K562 (cell line): ENCODE results near the gene RIC8B. TPM values are rescaled to one million over a fixed set of nuclear protein-coding genes. Genes with fewer than 3 reads are reported as not detected.

Experiments used
- ATAC-seq: fragments of 200-7000 bp; cut with Tn5 transposase; 3 replicates; pipeline ENCODE4 v1.9.1; 2020; ENCODE audit warnings: moderate library complexity
- BruUV-seq: library from RNA; stranded (reverse); fragments of 400-500 nt; replicated peaks from 2 replicates; lab custom pipeline; 2021; lab: Mats Ljungman, UMichigan
- CTCF ChIA-PET: fragments of 300-600 bp; formaldehyde crosslinking; extraction: SDS; loops from one replicate; lab custom pipeline; 2021; ENCODE audit warnings: low intra/inter-chr PET ratio; lab: Yijun Ruan, JAX
- POLR2A ChIA-PET: fragments of 300-600, 350-650 bp; sonication (Branson Sonifier 250); formaldehyde crosslinking; extraction: SDS; loops from one replicate; lab custom pipeline; 2021; ENCODE audit warnings: antibody characterized with exemption, inconsistent platforms; lab: Yijun Ruan, JAX
- DNase-seq, 4 experiments: peaks; one replicate each; pipeline versions ENCODE4 v3.0.0 to v3.0.0-alpha.2; 2011 to 2018; ENCODE audit warnings: low spot score in 3 of 4, mixed read lengths in 3 of 4; ENCODE audit errors: extremely low read depth in 1 of 4
- FAIRE-seq: peaks from 2 replicates; lab custom pipeline; 2011; peaks lifted over from hg19 to GRCh38; lab: Jason Lieb, UNC
- H2AFZ ChIP-seq: 2 replicates; pipeline ENCODE4 v1.6.0; 2011; ENCODE audit warnings: low read depth, low read length, control low read depth, inconsistent platforms
- H3K27ac ChIP-seq: fragments of 200-600 bp; 3 replicates; pipeline ENCODE4 v1.8.0; 2011; ENCODE audit warnings: low read depth, mild to moderate bottlenecking, control low read depth, inconsistent platforms, low read length, moderate library complexity, mixed read lengths; ENCODE audit errors: extremely low read depth
- H3K27me3 ChIP-seq, 2 experiments: fragments of 300-600 bp in 1 of 2; 2 replicates in 1 of 2; 3 replicates in 1 of 2; pipeline versions ENCODE4 v1.6.0 to v1.8.0; 2011; ENCODE audit warnings: inconsistent platforms in 2 of 2, low read length in 2 of 2, mild to moderate bottlenecking in 1 of 2, mixed read lengths in 1 of 2, moderate library complexity in 1 of 2; ENCODE audit not compliant: control insufficient read depth in 2 of 2, insufficient read depth in 2 of 2
- H3K36me3 ChIP-seq: fragments of 300-600 bp; 3 replicates; pipeline ENCODE4 v1.8.0; 2011; ENCODE audit warnings: mild to moderate bottlenecking, low read length, inconsistent platforms; ENCODE audit not compliant: control insufficient read depth, insufficient read depth
- H3K4me1 ChIP-seq, 2 experiments: fragments of 200-600 bp in 1 of 2; replicated peaks in 1 of 2; 2 replicates in 1 of 2; 3 replicates in 1 of 2; pipeline versions ENCODE4 v1.5.1 to v1.8.0; 2011; ENCODE audit warnings: inconsistent platforms in 2 of 2, low read length in 2 of 2, mild to moderate bottlenecking in 1 of 2, mixed read lengths in 1 of 2, moderate library complexity in 1 of 2; ENCODE audit not compliant: control insufficient read depth in 2 of 2, insufficient read depth in 2 of 2
- H3K4me2 ChIP-seq: 2 replicates; pipeline ENCODE4 v1.6.1; 2011; ENCODE audit warnings: low read length, control low read depth, inconsistent platforms, mixed read lengths; ENCODE audit not compliant: insufficient read depth
- H3K4me3 ChIP-seq: fragments of 200-600 bp; sonication (generic), shearing (Covaris generic); 2 replicates; pipeline ENCODE4 v1.5.1; 2016; ENCODE audit warnings: control low read depth, inconsistent platforms
- H3K79me2 ChIP-seq: fragments of 200-600 bp; 3 replicates; pipeline ENCODE4 v1.8.0; 2011; ENCODE audit warnings: low read length, inconsistent platforms; ENCODE audit not compliant: control insufficient read depth, insufficient read depth
- H3K9ac ChIP-seq, 2 experiments: 2 replicates each; pipeline versions ENCODE4 v1.6.0 to v1.6.1; 2011; ENCODE audit warnings: low read depth in 2 of 2, low read length in 2 of 2, control low read depth in 1 of 2, inconsistent platforms in 1 of 2, mild to moderate bottlenecking in 1 of 2, mixed read lengths in 1 of 2; ENCODE audit not compliant: insufficient read depth in 1 of 2
- H3K9me1 ChIP-seq: one replicate; pipeline ENCODE4 v1.6.0; 2011; ENCODE audit warnings: inconsistent platforms, mild to moderate bottlenecking, low read length, moderate library complexity; ENCODE audit not compliant: control insufficient read depth, insufficient read depth
- H3K9me3 ChIP-seq: replicated peaks from 2 replicates; pipeline ENCODE4 v1.5.1; 2011; ENCODE audit warnings: low read depth, low read length, inconsistent platforms; ENCODE audit not compliant: control insufficient read depth, insufficient read depth
- H4K20me1 ChIP-seq: replicated peaks from 2 replicates; pipeline ENCODE4 v1.6.1; 2011; ENCODE audit warnings: low read length, inconsistent platforms, mixed read lengths; ENCODE audit not compliant: control insufficient read depth, insufficient read depth
- AFF1 ChIP-seq, 2 experiments: fragments of 450-650 bp; IDR thresholded peaks; 2 replicates each; pipeline ENCODE4 v1.6.1; 2018; ENCODE audit warnings: mild to moderate bottlenecking in 2 of 2, low read depth in 1 of 2; ENCODE audit not compliant: partially characterized antibody in 2 of 2
- ATF1 ChIP-seq, 2 experiments: fragments of 450-650 bp in 1 of 2; IDR thresholded peaks; 2 replicates each; pipeline ENCODE4 v1.6.1; 2016; ENCODE audit warnings: missing compliant biosample characterization in 1 of 2, missing genetic modification characterization in 1 of 2
- BHLHE40 ChIP-seq: IDR thresholded peaks from 2 replicates; pipeline ENCODE4 v1.6.1; 2011; ENCODE audit warnings: low read length, improper control_type of control experiment
- FOXJ2 ChIP-seq: fragments of 200-800 bp; sonication (Bioruptor generic); IDR thresholded peaks from 2 replicates; pipeline ENCODE4 v1.6.1; 2016; ENCODE audit warnings: missing genetic modification characterization, missing compliant biosample characterization
- NFYB ChIP-seq: IDR thresholded peaks from 2 replicates; pipeline ENCODE4 v1.6.1; 2011; ENCODE audit warnings: mild to moderate bottlenecking, moderate library complexity; ENCODE audit not compliant: insufficient read length; ENCODE audit errors: extremely low read depth
- SMAD4 ChIP-seq: fragments of 250-450 bp; sonication (Bioruptor Pico); conservative IDR thresholded peaks from 2 replicates; pipeline ENCODE4 v1.8.0; 2021; ENCODE audit warnings: inconsistent platforms, mild to moderate bottlenecking, moderate library complexity
- SMARCE1 ChIP-seq: fragments of 450-650 bp; IDR thresholded peaks from 2 replicates; pipeline ENCODE4 v1.7.1; 2016; ENCODE audit warnings: mild to moderate bottlenecking
- SNRNP70 ChIP-seq: fragments of 200-400 bp; formaldehyde crosslinking; optimal IDR thresholded peaks from 2 replicates; pipeline ENCODE3; 2017; ENCODE audit warnings: low read depth, low read length
- in situ Hi-C: fragments of 300-500 bp; cut with MboI; formaldehyde crosslinking; loops from 4 replicates; pipeline ENCODE4 v1.15.0; 2018; ENCODE audit warnings: inconsistent platforms, mixed read lengths
- intact Hi-C: fragments of 100-400 bp; cut with micrococcal nuclease; formaldehyde crosslinking; loops from 2 replicates; pipeline ENCODE4 v1.14.2; 2022
- polyA plus RNA-seq, 8 experiments: library from polyadenylated mRNA; depleted of rRNA in 4 of 8; stranded (reverse) in 5 of 8; unstranded in 3 of 8; fragments of >200 nt; fragmentation: Nextera tagmentation in 2 of 8; fragmentation: Illumina TruSeq in 1 of 8; extraction: Ambion mirVana in 2 of 8; extraction: Trizol in 1 of 8; gene quantifications; 2 replicates each; pipeline versions ENCODE4 v1.2.1 to v1.2.3, GENCODE V29; 2011 to 2014; ENCODE audit warnings: inconsistent platforms in 1 of 8, missing spikeins in 1 of 8
- total RNA-seq, 7 experiments: library from RNA; depleted of rRNA in 6 of 7; stranded (reverse); fragments of >200 nt in 6 of 7; fragmentation: Illumina TruSeq in 2 of 7; extraction: Trizol in 2 of 7; gene quantifications; 2 replicates each; pipeline versions ENCODE4 v1.2.1 to v1.2.3, GENCODE V29; 2011 to 2021; ENCODE audit warnings: low replicate concordance in 1 of 7

The RIC8B gene
- total and polyA plus RNA-seq, 9 of the 15 experiments (the other 6 are each of a cell fraction or from before 2014, with no cell fraction given), result 0.92 to 8.1 (median 4.8) TPM

- TF ChIP-seq AFF1 (IDR thresholded peaks at IDR 0.05; ENCODE audit: low read depth in 1 of 2, partially characterized antibody in 2 of 2) (no peak), SMARCE1 (no peak), FOXJ2 (no peak), ATF1 (CRISPR knock-in tag; IDR thresholded peaks at IDR 0.05) (no peak), ATF1 (tag; IDR thresholded peaks at IDR 0.05) (no peak), BHLHE40 (no peak)
- TF ChIP-seq, all 486 proteins: peak for 0
Measured at GRCh38 chr12:106760184-106760531, 14.3 kb upstream of the RIC8B start (continued).

- Histone ChIP-seq H3K27me3 (no peaks in the 10 kb centered on the region; a peak in 1 of 5 replicates), H4K20me1 (no peaks in the 10 kb centered on the region), H3K4me2 (no peak overlapping the region), H3K79me2 (no peaks in the 10 kb centered on the region), H3K9ac (no peak overlapping the region), H2AFZ (no peak overlapping the region), H3K9me3 (no peaks in the 10 kb centered on the region), H3K4me1 (peaks cover 6 to 13% of the 10 kb centered on the region in 2 experiments; a peak in 3 of 5 replicates), H3K4me3 (no peak overlapping the region), H3K9me1 (no peaks in the 10 kb centered on the region), H3K36me3 (no peaks in the 10 kb centered on the region), H3K27ac (no peak overlapping the region)
- FAIRE-seq (no peak), ATAC-seq (no peak), DNase-seq (no peak)
- BruUV-seq, result no TSS peak
- POLR2A ChIA-PET, result interaction anchor here (0.9 to 1.3 kb wide), 2 partner anchors 8 to 11 kb away, joined by 4 to 5 read pairs; no protein-coding TSS in a partner anchor
- CTCF ChIA-PET, result no interaction called here
- TF ChIP-seq NFYB (no peak), SNRNP70 (no peak), SMAD4 (CRISPR knock-in tag) (no peak)
- intact Hi-C loops, result no loop called here
- in situ Hi-C loops, result no loop called here
Measured at GRCh38 chr12:106764220-106764619, 10.3 kb upstream of the RIC8B start.
